ENCODE measurements around the gene INPP1.
"Not testable (repeated sequence)": the region's sequence is repeated elsewhere in the genome, so short reads cannot be mapped to it uniquely, and the experiment has no call there.

The INPP1 gene

GRCh38 chr2:190334479-190335224 is 8.7 kb upstream of the INPP1 start:
- no peak for DNase-seq (ENCODE audit: low spot score)

- no peak for DNase-seq (ENCODE audit: low spot score)
These were observed 8.2 kb upstream of the INPP1 start for GRCh38 chr2:190335225-190335559.

- DNase-seq (ENCODE audit: low spot score), result not testable (repeated sequence)
These were observed 7.8 kb upstream of the INPP1 start for GRCh38 chr2:190335584-190335983.

- no peak for DNase-seq (ENCODE audit: low spot score)
These were observed 7.0 kb upstream of the INPP1 start for GRCh38 chr2:190336420-190336819.

GRCh38 chr2:190338453-190338852 is 4.9 kb upstream of the INPP1 start:
- no peak for DNase-seq (ENCODE audit: low spot score)

GRCh38 chr2:190339394-190339793 is 4.0 kb upstream of the INPP1 start:
- DNase-seq (ENCODE audit: low spot score), result no peak

- DNase-seq (ENCODE audit: low spot score), result no peak
These were observed 3.0 kb upstream of the INPP1 start for GRCh38 chr2:190340369-190340768.

GRCh38 chr2:190342611-190343010 is 778 bp upstream of the INPP1 start:
- no peak for DNase-seq (ENCODE audit: low spot score)

GRCh38 chr2:190343089-190343535 is 277 bp upstream of the INPP1 start:
- no peak for DNase-seq (ENCODE audit: low spot score)

- peak; percentile 81 for DNase-seq (ENCODE audit: low spot score)
These were observed 963 bp downstream of the INPP1 start for GRCh38 chr2:190344276-190344827.

GRCh38 chr2:190350371-190350770 is 7.0 kb downstream of the INPP1 start:
- peak; percentile 53 for DNase-seq (ENCODE audit: low spot score)

GRCh38 chr2:190351955-190352354 is 8.6 kb downstream of the INPP1 start:
- no peak for DNase-seq (ENCODE audit: low spot score)

- peak; percentile 43 for DNase-seq (ENCODE audit: low spot score)
These were observed 9.5 kb downstream of the INPP1 start for GRCh38 chr2:190352668-190353536.

- DNase-seq (ENCODE audit: low spot score), result no peak
These were observed 10.1 kb downstream of the INPP1 start for GRCh38 chr2:190353537-190353899.

- DNase-seq (ENCODE audit: low spot score), result peak; percentile 33
These were observed 10.8 kb downstream of the INPP1 start for GRCh38 chr2:190354003-190354690.

- DNase-seq (ENCODE audit: low spot score), result no peak
These were observed 12.7 kb downstream of the INPP1 start for GRCh38 chr2:190355968-190356644.

GRCh38 chr2:190357600-190357999 is 14.2 kb downstream of the INPP1 start:
- DNase-seq (ENCODE audit: low spot score), result no peak

- DNase-seq (ENCODE audit: low spot score), result not testable (repeated sequence)
These were observed 15.5 kb downstream of the INPP1 start for GRCh38 chr2:190358655-190359448.

GRCh38 chr2:190360561-190360960 is 17.2 kb downstream of the INPP1 start:
- DNase-seq (ENCODE audit: low spot score), result no peak

GRCh38 chr2:190360965-190361364 is 17.6 kb downstream of the INPP1 start:
- no peak for DNase-seq (ENCODE audit: low spot score)

- no peak for DNase-seq (ENCODE audit: low spot score)
These were observed 18.2 kb downstream of the INPP1 start for GRCh38 chr2:190361572-190361971.
